Adipocyte (in vitro differentiated cells): Measurements from ENCODE around the gene PLD1.

Experiments used
- DNase-seq: peaks from one replicate; pipeline ENCODE4 v3.0.0-alpha.2; 2015; ENCODE audit warnings: low read depth
- H3K27me3 ChIP-seq: replicated peaks from 2 replicates; pipeline ENCODE4 v1.7.0; 2013; ENCODE audit warnings: mild to moderate bottlenecking, low read length, moderate library complexity; ENCODE audit not compliant: control insufficient read depth, insufficient read depth
- H3K36me3 ChIP-seq: 2 replicates; pipeline ENCODE4 v1.7.0; 2013; ENCODE audit warnings: low read length, mild to moderate bottlenecking, moderate library complexity; ENCODE audit not compliant: control insufficient read depth, insufficient read depth, severe bottlenecking
- H3K4me1 ChIP-seq: 2 replicates; pipeline ENCODE4 v1.7.0; 2013; ENCODE audit warnings: mild to moderate bottlenecking, low read length, moderate library complexity; ENCODE audit not compliant: control insufficient read depth, insufficient read depth
- H3K4me3 ChIP-seq: 2 replicates; pipeline ENCODE4 v1.7.0; 2013; ENCODE audit warnings: mild to moderate bottlenecking, low read length, moderate library complexity
- H3K9ac ChIP-seq: 2 replicates; pipeline ENCODE4 v1.7.0; 2013; ENCODE audit warnings: mild to moderate bottlenecking, low read length, moderate library complexity
- H3K9me3 ChIP-seq: 2 replicates; pipeline ENCODE4 v1.7.0; 2013; ENCODE audit warnings: mild to moderate bottlenecking, low read length, moderate library complexity; ENCODE audit not compliant: control insufficient read depth

The PLD1 gene

DNA sequence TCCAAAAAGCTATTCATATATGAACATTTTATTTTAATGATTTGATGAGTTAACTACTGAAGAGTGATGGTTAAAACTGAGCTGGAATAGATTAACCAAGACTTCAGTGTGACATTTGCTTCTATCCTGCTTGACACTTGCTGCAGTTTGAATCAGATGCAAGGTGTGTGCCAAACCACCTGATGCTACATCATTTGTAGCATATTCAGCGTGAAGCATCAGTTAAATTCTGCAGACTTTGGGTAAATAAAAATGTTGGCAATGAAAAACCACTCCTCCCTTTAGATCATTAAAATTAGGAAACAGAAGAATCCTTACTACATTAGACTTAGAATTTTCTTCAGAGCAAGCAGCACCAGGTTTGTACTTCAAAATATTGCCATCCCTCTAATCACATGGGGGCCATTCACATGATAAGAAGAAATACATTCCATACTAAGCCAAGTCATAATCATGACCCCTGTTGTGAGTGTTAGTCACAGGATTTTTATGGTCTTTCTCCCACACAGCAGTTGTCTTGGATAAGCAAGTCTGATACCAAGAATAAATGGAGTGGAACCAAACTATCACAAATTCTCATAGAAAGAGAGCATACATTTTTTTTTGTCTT lies 189.4 kb downstream of the PLD1 start:
- Histone ChIP-seq H3K9me3 (no peaks in the 10 kb centered on the region), H3K9ac (no peak overlapping the region), H3K27me3 (no peaks in the 10 kb centered on the region), H3K4me3 (no peak overlapping the region), H3K4me1 (peaks cover 9% of the 10 kb centered on the region), H3K36me3 (no peaks in the 10 kb centered on the region)
- no peak for DNase-seq

DNA sequence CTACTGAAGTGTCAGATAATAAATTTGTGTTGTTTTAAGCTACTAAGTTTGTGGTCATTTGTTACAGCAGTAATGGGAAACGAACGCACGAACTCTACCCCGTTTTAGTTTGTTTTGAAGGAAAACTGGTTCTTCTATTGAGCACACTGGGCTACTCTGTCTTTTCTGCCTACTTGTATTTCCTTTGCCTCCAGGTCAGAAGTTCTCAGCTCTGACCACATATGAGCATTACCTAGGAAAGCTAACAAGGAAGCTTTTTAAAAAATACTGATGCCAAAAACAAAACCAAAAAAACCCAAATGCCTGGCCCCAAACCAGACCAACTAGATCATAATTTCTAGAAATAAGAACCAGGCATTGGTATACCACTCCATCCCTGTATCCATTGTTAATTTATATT lies 193.5 kb downstream of the PLD1 start:
- no peak for DNase-seq
- no peak overlapping the region for H3K4me3 ChIP-seq
- peaks cover 21% of the 10 kb centered on the region for H3K4me1 ChIP-seq
- H3K36me3 ChIP-seq: no peaks in the 10 kb centered on the region
- no peak overlapping the region for H3K9ac ChIP-seq
- H3K27me3 ChIP-seq: no peaks in the 10 kb centered on the region
- H3K9me3 ChIP-seq: no peaks in the 10 kb centered on the region

DNA sequence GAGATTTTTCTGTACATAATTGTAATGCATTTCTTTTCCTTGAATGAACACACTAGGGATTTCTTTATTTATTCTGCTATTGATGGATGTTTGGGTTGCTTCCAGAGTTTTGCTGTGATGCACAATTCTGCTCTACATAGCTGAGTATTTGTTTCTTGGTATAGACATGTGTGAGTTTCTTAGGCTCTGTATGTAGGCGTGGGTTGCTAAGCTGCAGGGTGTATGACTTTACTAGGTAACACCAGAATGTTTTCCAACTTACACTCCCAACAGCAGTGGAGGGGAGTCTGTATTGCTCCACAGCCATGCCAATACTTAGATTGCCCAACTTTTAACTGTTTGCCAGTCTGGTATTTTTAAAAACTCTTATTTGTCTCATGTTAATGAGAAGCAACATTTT lies 194.6 kb downstream of the PLD1 start:
- Histone ChIP-seq H3K9me3 (no peaks in the 10 kb centered on the region), H3K4me3 (no peak overlapping the region), H3K4me1 (peaks cover 17% of the 10 kb centered on the region), H3K27me3 (no peaks in the 10 kb centered on the region), H3K36me3 (no peaks in the 10 kb centered on the region), H3K9ac (no peak overlapping the region)
- peak; percentile 62 for DNase-seq

DNA sequence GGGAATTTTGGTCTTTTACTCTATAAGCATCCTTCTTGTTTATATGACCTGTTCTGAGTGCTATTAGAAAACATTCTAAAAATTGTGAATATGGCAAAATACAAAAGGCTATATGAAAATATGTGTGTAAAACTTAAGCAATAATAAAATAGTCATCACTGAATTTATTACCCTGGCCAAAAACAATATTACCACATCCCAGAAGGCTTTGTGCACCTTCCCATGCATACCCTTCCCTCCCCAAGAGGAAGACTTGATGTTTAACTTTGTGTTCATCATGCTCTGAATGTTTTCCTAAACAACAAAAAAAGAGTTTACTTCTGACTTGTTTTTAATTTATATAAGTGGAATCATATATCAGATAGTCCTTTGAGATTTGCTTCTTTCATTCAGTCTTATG lies 195.0 kb downstream of the PLD1 start:
- Histone ChIP-seq H3K4me1 (peaks cover 17% of the 10 kb centered on the region), H3K4me3 (no peak overlapping the region), H3K9ac (no peak overlapping the region), H3K27me3 (no peaks in the 10 kb centered on the region), H3K9me3 (no peaks in the 10 kb centered on the region), H3K36me3 (no peaks in the 10 kb centered on the region)
- peak; percentile 48 for DNase-seq

GRCh38 chr3:171614318-171614921 lies 195.9 kb downstream of the PLD1 start:
- no peaks in the 10 kb centered on the region for H3K9me3 ChIP-seq
- no peaks in the 10 kb centered on the region for H3K36me3 ChIP-seq
- peaks cover 17% of the 10 kb centered on the region for H3K4me1 ChIP-seq
- H3K9ac ChIP-seq: no peak overlapping the region
- H3K27me3 ChIP-seq: no peaks in the 10 kb centered on the region
- peak; percentile 42 for DNase-seq
- no peak overlapping the region for H3K4me3 ChIP-seq

DNA sequence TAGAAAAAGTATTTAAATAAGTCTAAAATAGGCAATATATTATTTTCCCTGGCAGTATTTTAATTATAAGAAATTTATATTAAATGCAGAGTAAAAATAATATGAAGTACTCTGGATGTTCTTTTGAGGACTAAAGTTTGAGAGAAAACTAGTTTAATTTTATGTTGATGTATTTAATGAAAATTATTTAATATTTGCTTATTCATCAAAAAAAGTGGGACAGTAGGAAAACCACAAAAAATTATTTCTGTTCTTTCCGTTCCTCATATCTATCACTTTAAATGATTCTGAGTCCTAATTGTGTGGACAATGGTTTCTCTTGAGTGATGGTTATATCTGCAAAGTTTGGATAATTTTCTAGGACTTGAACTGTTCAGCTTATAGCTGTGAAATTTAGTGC lies 202.8 kb downstream of the PLD1 start:
- no peaks in the 10 kb centered on the region for H3K36me3 ChIP-seq
- H3K9me3 ChIP-seq: no peaks in the 10 kb centered on the region
- no peaks in the 10 kb centered on the region for H3K4me1 ChIP-seq
- H3K27me3 ChIP-seq: no peaks in the 10 kb centered on the region
- H3K9ac ChIP-seq: no peak overlapping the region
- no peak overlapping the region for H3K4me3 ChIP-seq
- DNase-seq: no peak

- no peak for DNase-seq
- Histone ChIP-seq H3K9me3 (no peaks in the 10 kb centered on the region), H3K4me3 (no peak overlapping the region), H3K27me3 (no peaks in the 10 kb centered on the region), H3K4me1 (no peaks in the 10 kb centered on the region), H3K9ac (no peak overlapping the region), H3K36me3 (no peaks in the 10 kb centered on the region)
Measured at GRCh38 chr3:171606151-171606751, 204.0 kb downstream of the PLD1 start.

DNA sequence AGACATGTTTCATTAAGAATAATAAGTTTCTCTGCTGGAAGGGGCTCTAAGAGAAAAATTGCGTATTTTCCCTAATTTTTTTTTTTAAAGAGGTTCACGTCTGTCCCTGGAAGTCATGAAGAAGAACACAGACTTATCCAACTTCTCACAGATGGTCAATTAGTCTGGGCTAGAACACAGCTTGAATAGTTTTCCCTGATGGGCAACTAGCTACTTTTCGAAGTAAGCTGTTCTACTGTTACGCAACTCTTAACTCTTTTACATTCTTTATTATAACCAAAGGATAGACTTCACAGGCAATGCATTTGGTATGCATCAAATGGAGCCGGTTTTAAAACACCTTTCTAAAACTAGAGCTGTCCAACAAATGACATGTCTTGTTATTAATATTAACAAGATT lies 205.9 kb downstream of the PLD1 start:
- Histone ChIP-seq H3K27me3 (no peaks in the 10 kb centered on the region), H3K4me1 (no peaks in the 10 kb centered on the region), H3K4me3 (no peak overlapping the region), H3K9me3 (no peaks in the 10 kb centered on the region), H3K9ac (no peak overlapping the region), H3K36me3 (no peaks in the 10 kb centered on the region)
- DNase-seq: peak; percentile 25

DNA sequence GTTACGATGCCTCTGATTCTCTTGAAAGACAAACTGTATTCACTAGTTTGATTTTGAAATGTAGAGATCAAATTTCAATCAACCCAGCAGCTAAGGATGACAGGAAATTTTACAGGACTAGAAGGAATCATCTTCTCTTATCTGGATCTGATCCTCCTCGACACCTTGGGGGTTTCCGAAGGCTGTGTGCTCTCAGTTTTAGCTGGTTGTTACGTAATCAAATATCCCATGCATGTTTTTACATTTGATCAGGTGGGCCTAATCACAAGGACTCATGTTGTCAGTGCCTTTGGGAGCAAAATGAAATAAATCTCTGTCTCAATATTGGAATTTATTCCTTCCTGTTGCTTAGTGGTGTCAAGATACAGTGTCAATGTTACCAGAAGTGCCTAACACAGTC lies 208.2 kb downstream of the PLD1 start:
- Histone ChIP-seq H3K27me3 (no peaks in the 10 kb centered on the region), H3K36me3 (no peaks in the 10 kb centered on the region), H3K9ac (no peak overlapping the region), H3K4me3 (no peak overlapping the region), H3K4me1 (no peaks in the 10 kb centered on the region), H3K9me3 (no peaks in the 10 kb centered on the region)
- no peak for DNase-seq

DNA sequence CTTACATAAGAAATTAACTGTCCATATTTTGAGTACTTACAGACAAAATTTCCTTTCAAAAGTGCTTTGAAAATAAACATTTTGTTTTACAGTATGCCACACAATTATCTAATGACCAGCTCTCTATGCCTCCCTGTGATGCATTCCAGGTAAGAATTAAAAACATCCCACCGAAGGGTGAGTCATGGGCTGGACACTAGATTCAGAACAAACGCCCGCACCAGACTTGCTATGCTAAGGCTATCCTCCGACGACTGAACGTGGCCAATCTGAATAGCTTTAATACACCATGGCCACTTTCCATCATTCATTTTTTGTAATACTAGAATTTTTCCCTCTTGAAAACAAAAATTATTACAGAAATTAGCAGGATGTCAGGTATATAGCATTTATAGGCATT lies 210.3 kb downstream of the PLD1 start:
- Histone ChIP-seq H3K9ac (no peak overlapping the region), H3K36me3 (no peaks in the 10 kb centered on the region), H3K27me3 (no peaks in the 10 kb centered on the region), H3K9me3 (no peaks in the 10 kb centered on the region), H3K4me3 (no peak overlapping the region), H3K4me1 (no peaks in the 10 kb centered on the region)
- DNase-seq: no peak

DNA sequence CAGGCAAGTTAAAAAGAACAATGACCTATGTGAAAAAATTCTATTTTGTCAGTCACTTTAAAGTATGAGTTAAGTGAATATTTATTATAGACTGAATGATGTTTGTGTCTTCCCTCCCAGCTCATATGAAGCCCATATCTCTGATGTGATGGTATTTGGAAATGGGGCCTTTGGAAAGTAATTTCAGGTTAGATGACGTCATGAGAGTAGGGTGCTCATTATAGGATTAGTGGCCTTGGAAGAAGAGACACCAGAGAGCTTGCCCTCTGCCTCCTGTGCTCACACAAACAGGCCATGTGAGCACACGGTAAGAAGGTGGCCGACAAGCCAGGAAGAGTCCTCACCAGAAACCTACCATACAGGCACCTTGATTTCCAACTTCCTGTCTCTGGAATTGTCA lies 211.3 kb downstream of the PLD1 start:
- Histone ChIP-seq H3K36me3 (no peaks in the 10 kb centered on the region), H3K9ac (no peak overlapping the region), H3K27me3 (no peaks in the 10 kb centered on the region), H3K4me1 (no peaks in the 10 kb centered on the region), H3K4me3 (no peak overlapping the region), H3K9me3 (no peaks in the 10 kb centered on the region)
- DNase-seq: no peak

- Histone ChIP-seq H3K27me3 (no peaks in the 10 kb centered on the region), H3K9ac (no peak overlapping the region), H3K9me3 (no peaks in the 10 kb centered on the region), H3K36me3 (no peaks in the 10 kb centered on the region), H3K4me3 (no peak overlapping the region), H3K4me1 (no peaks in the 10 kb centered on the region)
- DNase-seq: no peak
Measured at GRCh38 chr3:171592786-171593185, 217.5 kb downstream of the PLD1 start.
